Eye (tissue), 1 donor: ENCODE measurements around the gene HPCAL1.
"Not testable (repeated sequence)": the region's sequence is repeated elsewhere in the genome, so short reads cannot be mapped to it uniquely, and the experiment has no call there.

Experiments
- DNase-seq: peaks from one replicate; pipeline ENCODE4 v3.0.0-alpha.2; 2015

HPCAL1 gene

DNA sequence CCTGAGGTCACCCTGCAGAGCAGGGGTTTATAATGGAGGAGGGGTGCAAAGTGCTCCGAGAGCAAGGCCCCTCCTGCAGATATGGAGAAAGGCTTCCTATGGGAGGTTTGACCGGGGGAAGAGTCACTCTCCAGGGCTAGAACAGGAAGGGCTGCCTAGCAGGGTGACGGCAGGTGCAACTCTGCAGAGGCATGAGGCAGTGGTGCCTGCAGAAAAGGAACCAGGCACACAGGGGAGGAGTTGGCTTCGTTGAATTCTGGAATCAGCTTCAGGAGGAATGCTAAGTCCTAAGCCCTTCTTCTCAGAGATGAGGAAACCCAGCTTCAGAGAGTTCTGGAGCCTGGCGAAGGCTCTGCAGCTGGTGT lies 17.5 kb upstream of the HPCAL1 start:
- DNase-seq = no peak

DNA sequence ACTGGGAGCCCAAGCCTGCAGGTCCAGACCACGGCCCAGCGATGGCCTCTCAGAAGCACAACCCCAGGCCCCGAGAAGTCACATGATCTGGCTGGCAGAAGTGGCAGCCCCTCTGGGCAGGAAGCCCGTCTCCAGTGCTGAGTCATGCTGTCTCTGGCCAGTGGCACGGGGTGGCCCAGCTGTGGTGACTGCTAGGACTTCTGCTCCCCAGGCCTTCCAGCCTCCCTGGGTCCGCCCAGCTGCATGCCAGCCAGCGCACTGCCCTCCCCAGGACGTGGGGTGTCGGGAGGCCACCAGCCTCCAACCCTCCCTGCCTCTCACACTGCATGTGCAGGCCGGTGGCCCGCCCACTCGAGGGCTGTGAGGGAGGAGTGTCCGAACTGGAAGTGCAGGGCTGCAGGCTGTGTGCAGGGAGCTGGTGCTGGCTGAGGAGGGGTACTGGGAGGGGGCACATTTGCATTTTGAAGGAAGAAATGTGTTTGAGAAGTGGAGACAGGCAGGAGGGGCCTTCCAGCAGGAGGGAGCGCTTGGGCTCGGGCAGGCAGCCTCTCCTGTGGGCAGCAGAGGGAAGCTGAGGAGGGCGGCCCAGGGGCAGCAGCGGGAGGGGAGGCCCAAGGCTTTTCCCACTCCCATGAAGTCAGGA lies 17.0 kb upstream of the HPCAL1 start:
- DNase-seq = peak; percentile 25

DNA sequence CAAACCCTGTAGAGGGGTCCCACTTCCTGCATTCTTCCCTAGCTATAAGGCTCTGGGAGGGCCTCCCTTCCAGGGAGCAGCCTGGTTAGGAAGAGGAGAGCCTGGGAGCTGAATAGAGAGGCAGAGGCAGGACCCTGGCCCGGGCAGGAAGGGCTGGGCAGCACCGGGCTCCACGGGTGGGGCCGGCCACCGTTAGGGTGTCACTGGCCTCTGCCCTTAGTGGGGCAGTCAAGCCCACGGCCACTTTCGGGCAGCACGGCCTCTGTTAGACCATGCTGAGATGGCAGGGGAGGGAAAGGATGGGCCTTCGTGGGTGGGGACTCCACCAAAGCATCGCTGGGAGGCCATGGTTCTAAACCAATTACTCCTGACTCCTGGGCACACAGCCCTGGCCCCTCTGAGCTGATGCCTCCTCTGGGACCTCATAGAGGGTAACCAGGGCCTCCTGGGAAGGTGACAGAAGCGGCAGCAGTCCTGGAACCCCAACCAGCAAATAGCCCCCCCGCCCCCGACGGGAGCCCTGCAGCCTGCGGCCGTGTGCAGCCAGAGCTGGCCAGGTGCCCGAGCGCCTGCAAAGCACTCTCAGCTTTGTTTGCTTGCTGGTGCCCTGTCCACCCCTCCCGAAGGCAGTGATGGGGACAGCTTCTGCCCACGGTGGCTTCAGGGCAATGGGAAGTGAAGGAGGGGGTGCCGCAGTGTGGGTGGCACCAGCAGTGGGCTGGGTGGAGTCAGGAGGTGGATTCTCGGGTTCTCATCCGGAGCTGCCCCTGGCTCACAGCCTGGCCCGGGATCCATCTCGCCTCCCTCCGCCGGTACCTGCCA lies 16.3 kb upstream of the HPCAL1 start:
- DNase-seq = no peak

DNA sequence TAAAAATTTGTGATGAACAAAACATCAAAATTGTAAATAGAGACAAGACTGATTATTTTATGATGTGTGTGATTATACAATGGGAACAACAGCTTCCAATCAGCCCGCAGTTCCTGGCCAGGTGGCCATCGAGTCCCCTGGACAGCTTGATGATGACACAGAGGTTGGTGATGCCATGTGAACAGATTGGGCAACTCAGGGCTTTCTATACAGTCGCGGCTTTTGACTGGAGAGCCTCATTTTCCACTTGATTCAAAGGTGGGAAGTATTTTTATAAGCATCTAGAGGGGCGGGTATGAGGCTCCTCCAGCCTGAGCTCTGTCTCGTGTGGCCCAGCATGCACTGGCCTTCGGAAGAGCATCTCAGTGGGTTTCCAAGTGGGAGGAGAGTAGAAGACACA lies 14.9 kb upstream of the HPCAL1 start:
- DNase-seq = no peak

GRCh38 chr2:10288606-10289005 lies 14.1 kb upstream of the HPCAL1 start:
- DNase-seq = no peak

GRCh38 chr2:10289352-10289751 lies 13.4 kb upstream of the HPCAL1 start:
- no peak for DNase-seq

- no peak for DNase-seq
These were observed 12.8 kb upstream of the HPCAL1 start for GRCh38 chr2:10289891-10290290.

- not testable (repeated sequence) for DNase-seq
These were observed 11.3 kb upstream of the HPCAL1 start for GRCh38 chr2:10291376-10291775.

DNA sequence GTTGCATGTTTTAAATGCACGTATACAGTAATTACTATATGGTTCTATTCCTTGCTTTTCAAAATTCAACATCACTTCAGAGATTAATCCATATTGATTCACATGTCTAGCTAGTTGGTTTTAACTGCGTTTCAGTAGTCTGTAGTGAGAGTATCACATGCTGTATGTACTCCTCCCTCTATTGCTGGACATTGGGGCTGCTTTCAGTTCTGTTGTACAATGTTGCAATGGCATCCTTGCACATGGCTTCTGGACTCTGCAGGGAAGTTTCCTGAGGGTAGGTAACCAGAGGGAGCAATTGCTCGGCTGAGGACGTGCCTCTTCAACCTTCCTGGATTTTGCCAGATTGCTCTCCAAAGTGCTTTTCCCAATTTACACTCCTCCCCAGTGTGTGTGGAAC lies 10.7 kb upstream of the HPCAL1 start:
- DNase-seq = no peak

GRCh38 chr2:10293603-10294002 lies 9.1 kb upstream of the HPCAL1 start:
- no peak for DNase-seq

GRCh38 chr2:10294077-10294476 lies 8.6 kb upstream of the HPCAL1 start:
- DNase-seq = no peak

GRCh38 chr2:10295649-10296048 lies 7.1 kb upstream of the HPCAL1 start:
- not testable (repeated sequence) for DNase-seq

- no peak for DNase-seq
These were observed 6.6 kb upstream of the HPCAL1 start for GRCh38 chr2:10296142-10296541.

DNA sequence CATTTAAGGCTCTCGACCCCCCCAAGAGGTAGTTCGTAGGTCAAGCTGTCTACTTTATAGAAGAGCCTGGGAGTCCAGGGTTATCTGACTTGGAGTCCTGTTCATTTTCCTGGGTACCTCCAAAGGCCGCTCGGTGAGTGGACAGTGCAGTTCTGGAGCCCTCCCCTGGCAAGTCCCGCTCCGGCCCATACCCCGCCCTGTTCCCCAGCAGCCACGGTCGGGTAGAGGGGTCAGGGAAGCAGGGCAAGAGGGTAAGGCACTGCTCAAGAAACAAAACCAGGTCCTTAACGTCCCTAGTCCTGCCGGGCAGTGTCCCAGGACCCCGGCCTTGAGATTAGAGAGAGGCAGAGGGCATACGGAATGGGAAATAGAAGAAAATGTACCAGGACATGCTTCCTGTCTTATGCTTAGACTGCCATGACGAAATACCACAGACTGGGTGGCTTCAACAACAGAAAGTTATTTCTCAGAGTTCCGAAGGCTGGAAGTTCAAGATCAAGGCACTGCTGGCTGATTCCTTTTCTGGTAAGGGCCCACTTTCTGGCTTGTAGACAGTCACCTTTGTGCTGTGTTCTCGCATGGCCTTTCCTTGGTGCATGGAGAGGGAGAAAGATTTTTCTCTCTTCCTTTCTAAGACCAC lies 5.4 kb upstream of the HPCAL1 start:
- DNase-seq = no peak

DNA sequence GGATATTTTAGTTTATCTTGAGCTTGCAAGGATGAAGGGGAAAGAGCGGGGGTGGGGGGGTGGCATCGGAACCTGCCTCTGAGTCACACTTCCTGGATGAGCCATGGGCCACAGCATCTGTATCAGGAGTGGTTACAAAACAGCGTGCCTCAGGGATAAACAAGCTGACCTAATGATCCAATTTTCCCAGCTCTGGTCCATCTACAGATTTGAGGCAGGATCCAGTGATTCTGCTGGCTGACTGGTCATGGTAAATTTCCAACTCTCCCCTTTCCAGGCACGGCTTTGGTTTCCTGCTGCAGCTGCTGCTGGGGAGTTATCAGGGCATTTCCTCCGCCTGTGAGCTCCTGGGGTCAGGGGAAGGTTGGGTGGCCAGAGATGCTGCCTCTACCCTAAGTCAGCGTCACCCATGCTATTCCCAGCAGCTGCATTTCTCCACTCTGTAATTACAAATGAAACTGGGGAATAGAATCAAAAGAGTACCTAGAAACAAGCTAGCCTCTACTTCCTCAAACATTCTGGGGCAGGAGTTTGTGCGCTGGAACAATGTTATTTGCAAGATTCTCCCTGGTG lies 4.7 kb upstream of the HPCAL1 start:
- no peak for DNase-seq

DNA sequence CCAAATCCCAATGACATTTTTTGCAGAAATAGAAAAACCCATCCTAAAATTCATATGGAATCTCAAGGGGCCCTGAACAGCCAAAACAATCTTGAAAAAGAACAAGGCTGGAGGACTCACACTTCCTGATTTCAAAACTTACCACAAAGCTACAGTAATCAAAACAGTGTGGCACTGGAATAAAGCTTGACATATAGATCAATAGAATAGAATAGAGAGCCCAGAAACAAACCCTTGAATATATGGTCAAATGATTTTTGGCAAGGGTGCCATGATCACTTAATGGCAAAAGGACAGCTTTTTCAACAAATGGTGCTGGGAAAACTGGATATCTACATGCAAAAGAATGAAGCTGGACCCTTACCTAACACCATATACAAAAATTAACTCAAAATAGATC lies 3.9 kb upstream of the HPCAL1 start:
- DNase-seq = not testable (repeated sequence)

DNA sequence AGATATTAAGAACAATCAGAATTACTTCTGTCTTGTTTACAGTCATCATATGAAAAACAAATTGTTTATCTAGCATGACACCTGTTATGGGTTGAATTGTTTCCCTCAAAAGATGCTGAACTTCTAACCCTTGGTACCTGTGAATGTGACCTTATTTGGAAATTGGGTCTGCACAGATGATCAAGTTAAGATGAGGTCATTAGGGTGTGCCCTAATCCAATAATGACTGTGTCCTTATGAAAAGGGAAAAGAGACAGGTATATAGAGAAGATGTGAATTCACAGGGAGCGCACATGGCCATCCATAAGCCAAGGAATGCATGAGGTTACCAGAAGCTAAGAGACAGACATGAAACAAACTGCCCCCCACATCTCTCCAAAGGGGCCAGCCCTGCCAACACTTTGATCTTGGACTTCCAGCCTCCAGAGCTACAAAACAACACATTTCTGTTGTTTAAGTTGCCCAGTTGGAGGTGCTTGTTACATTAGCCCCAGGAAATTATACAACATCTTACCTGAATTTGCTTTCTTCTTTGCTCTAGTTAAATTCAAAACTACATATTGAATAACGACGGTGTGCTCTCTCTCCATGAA lies 2.3 kb upstream of the HPCAL1 start:
- DNase-seq = no peak

DNA sequence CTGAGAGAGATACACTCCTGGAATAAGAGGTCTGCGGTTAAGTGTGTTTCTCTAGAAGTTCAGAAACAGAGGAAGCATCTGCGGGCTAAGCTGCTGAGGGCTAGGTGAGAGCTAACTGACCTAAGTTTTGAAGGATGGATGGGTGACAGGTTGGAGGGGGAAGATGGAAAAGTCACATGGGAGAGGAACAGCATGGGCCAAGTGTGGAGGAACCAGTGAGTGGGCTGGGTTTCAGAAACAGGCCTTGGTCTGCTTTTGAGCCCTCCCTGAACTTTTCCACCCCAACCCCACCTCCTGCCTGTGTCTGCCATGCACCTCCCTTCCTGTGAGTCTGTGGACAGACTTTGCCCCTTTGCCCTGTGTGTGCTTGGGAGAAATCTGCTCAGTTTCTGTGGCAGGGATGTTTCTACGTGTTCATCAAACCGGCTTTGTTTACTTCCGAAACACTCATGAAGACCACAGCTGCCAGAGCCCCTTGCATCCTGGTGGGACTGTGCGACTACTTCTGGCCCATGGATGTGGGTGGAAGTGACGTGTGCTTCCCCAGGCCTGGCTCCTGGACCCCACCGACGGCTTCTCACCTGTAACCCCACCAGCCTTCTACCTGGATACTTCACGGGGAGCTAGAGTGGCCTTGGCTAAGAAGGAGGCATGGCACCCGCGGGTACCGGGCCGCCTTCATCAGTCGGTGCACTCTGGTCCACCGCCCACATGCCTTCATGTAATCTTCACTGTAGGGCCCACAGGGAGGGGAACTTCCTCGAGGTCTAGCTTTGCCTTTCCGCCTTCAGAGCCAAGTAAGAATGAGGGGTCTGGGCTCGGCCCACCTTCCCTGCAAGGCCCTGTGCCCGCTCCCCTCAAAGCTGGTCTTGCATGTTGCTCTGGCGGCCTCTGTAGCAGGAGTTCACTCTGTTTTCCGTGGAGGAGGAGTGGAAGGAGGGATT lies 1.4 kb upstream of the HPCAL1 start:
- no peak for DNase-seq

DNA sequence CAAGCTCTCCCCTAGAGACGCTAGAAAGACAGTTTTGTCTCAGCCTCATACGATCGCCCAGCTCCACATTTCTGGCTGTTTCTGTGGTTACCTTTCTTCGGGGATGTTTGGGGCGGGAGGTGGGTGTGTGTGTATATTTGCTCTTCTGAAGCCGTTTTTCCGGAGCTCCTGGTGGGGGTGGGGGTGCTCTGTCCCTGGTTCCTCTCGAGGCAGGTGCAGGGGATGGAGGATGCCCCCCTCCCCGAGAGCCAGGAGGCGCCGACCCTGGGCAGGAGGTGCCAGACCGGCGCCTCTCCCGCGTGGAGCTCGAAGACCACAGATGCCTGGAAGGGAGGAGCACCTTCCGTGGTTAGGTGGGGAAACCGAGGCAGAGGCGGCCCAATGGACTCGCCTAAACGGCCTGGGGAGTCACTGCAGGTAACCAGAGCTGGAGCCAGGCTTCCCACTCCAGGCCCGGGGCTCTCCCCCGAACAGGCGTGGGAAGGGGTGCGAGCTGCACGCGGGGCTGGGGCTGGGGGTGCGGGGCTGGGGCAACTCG lies 694 bp upstream of the HPCAL1 start:
- no peak for DNase-seq

- peak; percentile 79 for DNase-seq
These were observed 533 bp downstream of the HPCAL1 start for GRCh38 chr2:10303181-10303693.

DNA sequence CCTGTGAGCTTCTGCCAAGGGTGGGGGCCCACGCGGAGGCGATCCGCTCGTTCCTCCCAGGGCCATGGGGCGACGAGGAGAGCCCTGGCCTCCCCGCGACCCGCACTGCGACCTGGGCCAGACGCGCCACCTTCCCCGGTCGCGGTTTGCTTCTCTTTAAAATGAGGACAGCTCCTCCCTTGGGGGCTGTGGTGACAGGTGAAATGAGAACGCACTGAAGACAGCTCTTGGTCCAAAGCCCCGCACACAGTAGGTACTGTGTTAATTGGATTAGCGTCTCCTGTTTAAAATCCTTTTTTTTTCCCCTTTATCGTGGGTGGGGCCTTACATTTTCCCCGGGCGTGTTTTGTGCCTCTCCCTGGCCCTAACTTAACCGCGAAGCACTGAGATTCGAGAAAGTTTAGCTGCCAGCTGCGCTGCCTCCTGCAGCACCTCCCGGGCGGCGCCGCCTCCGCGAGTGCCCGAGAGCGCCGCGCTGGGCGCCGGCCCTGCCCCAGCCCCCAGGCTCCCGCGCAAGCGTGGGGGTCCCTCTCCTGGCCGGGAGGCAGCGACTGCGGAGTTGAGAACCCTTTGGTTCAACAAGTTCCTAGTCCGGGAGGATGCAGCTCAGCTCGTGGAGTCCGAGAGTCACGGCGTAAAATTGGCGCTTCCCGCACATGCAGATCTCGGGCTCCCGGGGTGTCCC lies 1.1 kb downstream of the HPCAL1 start:
- DNase-seq = peak; percentile 74
